HepG2 (cell line): ENCODE results near the gene PLA2G2A. TPM values are rescaled to one million over a fixed set of nuclear protein-coding genes. Genes with fewer than 3 reads are reported as not detected.

Experiments
- CAMTA2 ChIP-seq: sonication (generic); formaldehyde crosslinking; IDR thresholded peaks from 2 replicates; pipeline ENCODE4 v1.4.0; 2020; ENCODE audit warnings: mild to moderate bottlenecking, missing genetic modification reagents, borderline replicate concordance
- FOSL1 ChIP-seq: sonication (generic); formaldehyde crosslinking; IDR thresholded peaks from 2 replicates; pipeline ENCODE4 v1.9.0; 2021; ENCODE audit warnings: missing genetic modification reagents, borderline replicate concordance
- HOXA9 ChIP-seq: sonication (generic); formaldehyde crosslinking; IDR thresholded peaks from 2 replicates; pipeline ENCODE4 v1.8.1; 2022; ENCODE audit warnings: missing genetic modification reagents, mild to moderate bottlenecking, moderate library complexity, borderline replicate concordance
- JDP2 ChIP-seq: sonication (generic); formaldehyde crosslinking; IDR thresholded peaks from 2 replicates; pipeline ENCODE4 v1.8.1; 2022; ENCODE audit warnings: missing genetic modification reagents, borderline replicate concordance
- KAT8 ChIP-seq: IDR thresholded peaks from 2 replicates; pipeline ENCODE4 v1.6.1; 2016; ENCODE audit warnings: missing genetic modification reagents, missing compliant biosample characterization
- MAFF ChIP-seq: IDR thresholded peaks from 2 replicates; pipeline ENCODE4 v1.6.1; 2011; ENCODE audit warnings: low read depth, low read length, improper control_type of control experiment
- MED13 ChIP-seq: sonication (generic); formaldehyde crosslinking; IDR thresholded peaks from 2 replicates; pipeline ENCODE4 v1.5.0; 2020; ENCODE audit warnings: missing genetic modification reagents
- MYNN ChIP-seq: sonication (generic); formaldehyde crosslinking; IDR thresholded peaks from 2 replicates; pipeline ENCODE4 v1.4.0; 2020; ENCODE audit warnings: mild to moderate bottlenecking, low read depth, missing genetic modification reagents
- NR3C1 ChIP-seq: sonication (generic); formaldehyde crosslinking; IDR thresholded peaks from 2 replicates; pipeline ENCODE4 v1.4.0; 2020; ENCODE audit warnings: missing genetic modification reagents
- PCBP1 ChIP-seq: fragments of 200-400 bp; formaldehyde crosslinking; IDR thresholded peaks from 2 replicates; pipeline ENCODE4 v1.6.1; 2017; ENCODE audit warnings: mild to moderate bottlenecking, low read depth, low read length, borderline replicate concordance
- RXRB ChIP-seq: IDR thresholded peaks from 2 replicates; pipeline ENCODE4 v1.6.1; 2016; ENCODE audit warnings: borderline replicate concordance, missing genetic modification reagents, missing compliant biosample characterization
- SNAPC2 ChIP-seq: sonication (generic); formaldehyde crosslinking; IDR thresholded peaks from 2 replicates; pipeline ENCODE4 v1.8.1; 2022; ENCODE audit warnings: mild to moderate bottlenecking, missing genetic modification reagents
- ZFAT ChIP-seq: sonication (generic); formaldehyde crosslinking; conservative IDR thresholded peaks from 2 replicates; pipeline ENCODE4 v1.8.1; 2023; ENCODE audit warnings: missing genetic modification reagents, inconsistent platforms
- ZFP36L1 ChIP-seq: sonication (generic); formaldehyde crosslinking; IDR thresholded peaks from 2 replicates; pipeline ENCODE4 v1.8.0; 2022; ENCODE audit warnings: mild to moderate bottlenecking, missing genetic modification reagents, moderate library complexity
- ZFYVE20 ChIP-seq: sonication (generic); formaldehyde crosslinking; IDR thresholded peaks from 2 replicates; pipeline ENCODE4 v1.8.0; 2023; ENCODE audit warnings: low read depth, mild to moderate bottlenecking, moderate library complexity, missing genetic modification reagents, borderline replicate concordance
- ZNF138 ChIP-seq: sonication (generic); formaldehyde crosslinking; IDR thresholded peaks from 2 replicates; pipeline ENCODE4 v1.5.0; 2020; ENCODE audit warnings: mild to moderate bottlenecking, low read depth, missing genetic modification reagents
- ZNF337 ChIP-seq: sonication (generic); formaldehyde crosslinking; IDR thresholded peaks from 2 replicates; pipeline ENCODE4 v1.5.1; 2020; ENCODE audit warnings: missing genetic modification reagents, low read depth, mild to moderate bottlenecking, borderline replicate concordance
- ZNF34 ChIP-seq: sonication (generic); formaldehyde crosslinking; IDR thresholded peaks from 2 replicates; pipeline ENCODE4 v1.4.0; 2020; ENCODE audit warnings: mild to moderate bottlenecking, missing genetic modification reagents, borderline replicate concordance
- ZNF431 ChIP-seq: sonication (generic); formaldehyde crosslinking; IDR thresholded peaks from 2 replicates; pipeline ENCODE4 v1.9.0; 2022; ENCODE audit warnings: missing genetic modification reagents, low read depth, mild to moderate bottlenecking, borderline replicate concordance
- ZNF615 ChIP-seq: sonication (generic); formaldehyde crosslinking; IDR thresholded peaks from 2 replicates; pipeline ENCODE4 v1.5.0; 2020; ENCODE audit warnings: mild to moderate bottlenecking, missing genetic modification reagents, borderline replicate concordance
- ZNF629 ChIP-seq: sonication (generic); formaldehyde crosslinking; conservative IDR thresholded peaks from 2 replicates; pipeline ENCODE4 v1.5.0; 2020; ENCODE audit warnings: missing genetic modification reagents
- ZNF768 ChIP-seq: sonication (generic); formaldehyde crosslinking; IDR thresholded peaks from 2 replicates; pipeline ENCODE4 v1.4.0; 2020; ENCODE audit warnings: missing genetic modification reagents
- ZSCAN12 ChIP-seq: sonication (generic); formaldehyde crosslinking; IDR thresholded peaks from 2 replicates; pipeline ENCODE4 v1.9.0; 2021; ENCODE audit warnings: mild to moderate bottlenecking, missing genetic modification reagents
- polyA plus RNA-seq, 8 experiments: library from polyadenylated mRNA; depleted of rRNA in 3 of 8; stranded (reverse) in 7 of 8; unstranded in 1 of 8; fragments of >200 nt; fragmentation: Illumina TruSeq in 4 of 8; extraction: Trizol in 4 of 8; gene quantifications; 2 replicates each; pipeline versions ENCODE4 v1.2.1 to v1.2.3, GENCODE V29; 2011 to 2016; ENCODE audit warnings: low read depth in 4 of 8, missing spikeins in 1 of 8, mixed read lengths in 1 of 8; ENCODE audit not compliant: insufficient read depth in 1 of 8
- total RNA-seq, 5 experiments: library from RNA; depleted of rRNA; stranded (reverse); fragments of >200 nt; fragmentation: Illumina TruSeq; extraction: Trizol; gene quantifications; 2 replicates each; pipeline ENCODE4 v1.2.3, GENCODE V29; 2016; ENCODE audit warnings: low read depth in 1 of 5
- TF ChIP-seq, protein P1 (sequence below), 2 experiments: sonication (generic) in 1 of 2; formaldehyde crosslinking in 1 of 2; IDR thresholded peaks; 2 replicates each; pipeline versions ENCODE4 v1.6.1 to v1.9.0; 2014 to 2022; ENCODE audit warnings: antibody characterized with exemption in 1 of 2, borderline replicate concordance in 1 of 2, inconsistent platforms in 1 of 2, low read depth in 1 of 2, missing genetic modification reagents in 1 of 2
- TF ChIP-seq, protein P2 (sequence below): sonication (generic); formaldehyde crosslinking; IDR thresholded peaks from 2 replicates; pipeline ENCODE4 v1.8.0; 2022; ENCODE audit warnings: mild to moderate bottlenecking, missing genetic modification reagents, moderate library complexity

PLA2G2A gene
- total and polyA plus RNA-seq, 2 of the 13 experiments (the other 11 are each of a cell fraction or from before 2014, with no cell fraction given): 0.35 to 30.3 TPM

DNA sequence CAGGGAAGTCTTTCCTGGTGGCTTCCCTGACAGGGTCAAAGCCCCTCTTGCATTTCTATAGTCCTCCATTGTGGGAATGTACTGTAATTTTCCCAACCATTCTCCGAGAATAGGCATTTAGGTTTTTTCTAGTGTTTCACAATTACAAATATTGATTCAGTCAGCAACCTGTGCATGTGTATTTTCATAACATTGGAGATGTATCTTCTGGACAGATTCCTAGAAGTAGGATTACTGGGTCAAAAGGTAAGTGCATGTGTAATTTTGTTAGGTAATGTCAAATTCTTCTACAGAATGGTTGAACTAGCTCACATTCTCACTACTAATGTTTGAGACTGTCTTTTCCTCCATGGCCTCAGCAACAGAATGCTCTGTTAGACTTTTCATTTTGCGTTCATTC, 8.3 kb upstream of the PLA2G2A start (continued):
- TF ChIP-seq, protein P1, sequence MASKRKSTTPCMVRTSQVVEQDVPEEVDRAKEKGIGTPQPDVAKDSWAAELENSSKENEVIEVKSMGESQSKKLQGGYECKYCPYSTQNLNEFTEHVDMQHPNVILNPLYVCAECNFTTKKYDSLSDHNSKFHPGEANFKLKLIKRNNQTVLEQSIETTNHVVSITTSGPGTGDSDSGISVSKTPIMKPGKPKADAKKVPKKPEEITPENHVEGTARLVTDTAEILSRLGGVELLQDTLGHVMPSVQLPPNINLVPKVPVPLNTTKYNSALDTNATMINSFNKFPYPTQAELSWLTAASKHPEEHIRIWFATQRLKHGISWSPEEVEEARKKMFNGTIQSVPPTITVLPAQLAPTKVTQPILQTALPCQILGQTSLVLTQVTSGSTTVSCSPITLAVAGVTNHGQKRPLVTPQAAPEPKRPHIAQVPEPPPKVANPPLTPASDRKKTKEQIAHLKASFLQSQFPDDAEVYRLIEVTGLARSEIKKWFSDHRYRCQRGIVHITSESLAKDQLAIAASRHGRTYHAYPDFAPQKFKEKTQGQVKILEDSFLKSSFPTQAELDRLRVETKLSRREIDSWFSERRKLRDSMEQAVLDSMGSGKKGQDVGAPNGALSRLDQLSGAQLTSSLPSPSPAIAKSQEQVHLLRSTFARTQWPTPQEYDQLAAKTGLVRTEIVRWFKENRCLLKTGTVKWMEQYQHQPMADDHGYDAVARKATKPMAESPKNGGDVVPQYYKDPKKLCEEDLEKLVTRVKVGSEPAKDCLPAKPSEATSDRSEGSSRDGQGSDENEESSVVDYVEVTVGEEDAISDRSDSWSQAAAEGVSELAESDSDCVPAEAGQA (IDR thresholded peaks at IDR 0.05; ENCODE audit: low read depth): no peak
- TF ChIP-seq, protein P1 (CRISPR knock-in tag; IDR thresholded peaks at IDR 0.05; ENCODE audit: borderline replicate concordance): 0 out of 2 replicates have a peak, but pooled peaks have one; percentile 25
- TF ChIP-seq ZNF768 (CRISPR knock-in tag): no peak
- TF ChIP-seq ZNF34 (CRISPR knock-in tag): no peak
- no peak for TF ChIP-seq ZFYVE20
- 0 out of 2 replicates have a peak, but pooled peaks have one; percentile 29 for TF ChIP-seq ZNF629
- TF ChIP-seq PCBP1: no peak
- peak; percentile 51; the same call in 1 of the 2 replicates for TF ChIP-seq MAFF
- peak; percentile 61; the same call in 1 of the 2 replicates for TF ChIP-seq MED13 (CRISPR knock-in tag)
- no peak for TF ChIP-seq ZNF337
- TF ChIP-seq CAMTA2 (CRISPR knock-in tag): no peak
- no peak for TF ChIP-seq ZFAT
- no peak for TF ChIP-seq ZNF615 (CRISPR knock-in tag)
- no peak for TF ChIP-seq MYNN
- no peak for TF ChIP-seq SNAPC2 (CRISPR knock-in tag)
- no peak; the same call in 1 of the 2 replicates for TF ChIP-seq JDP2
- no peak for TF ChIP-seq ZNF431 (CRISPR knock-in tag)
- TF ChIP-seq, protein P2, sequence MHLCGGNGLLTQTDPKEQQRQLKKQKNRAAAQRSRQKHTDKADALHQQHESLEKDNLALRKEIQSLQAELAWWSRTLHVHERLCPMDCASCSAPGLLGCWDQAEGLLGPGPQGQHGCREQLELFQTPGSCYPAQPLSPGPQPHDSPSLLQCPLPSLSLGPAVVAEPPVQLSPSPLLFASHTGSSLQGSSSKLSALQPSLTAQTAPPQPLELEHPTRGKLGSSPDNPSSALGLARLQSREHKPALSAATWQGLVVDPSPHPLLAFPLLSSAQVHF (CRISPR knock-in tag): no peak
- peak; percentile 100 for TF ChIP-seq RXRB (CRISPR knock-in tag)
- TF ChIP-seq HOXA9 (CRISPR knock-in tag): no peak
- TF ChIP-seq ZFP36L1 (CRISPR knock-in tag): no peak
- no peak for TF ChIP-seq ZNF138 (CRISPR knock-in tag)
- TF ChIP-seq NR3C1 (CRISPR knock-in tag): no peak
- no peak for TF ChIP-seq ZSCAN12
- TF ChIP-seq FOSL1 (CRISPR knock-in tag): peak; percentile 46; the same call in 1 of the 2 replicates
- TF ChIP-seq KAT8 (CRISPR knock-in tag): peak; percentile 72; the same call in 1 of the 2 replicates
